Mammary epithelial cell (primary cell): ENCODE data around the gene RYK.

Experiments
- EZH2 ChIP-seq: IDR thresholded peaks from 2 replicates; pipeline ENCODE4 v1.6.1; 2012; ENCODE audit warnings: low read length, inconsistent platforms, borderline replicate concordance
- TF ChIP-seq, protein P1 (sequence below), 2 donors: IDR thresholded peaks in 1 of 2; conservative IDR thresholded peaks in 1 of 2; 2 replicates each; pipeline ENCODE4 v1.5.1; 2011 to 2012; ENCODE audit warnings: inconsistent platforms in 2 of 2, low read length in 2 of 2, mild to moderate bottlenecking in 2 of 2, control low read depth in 1 of 2, low read depth in 1 of 2; ENCODE audit not compliant: insufficient read depth in 1 of 2; ENCODE audit errors: extremely low read depth in 1 of 2

DNA sequence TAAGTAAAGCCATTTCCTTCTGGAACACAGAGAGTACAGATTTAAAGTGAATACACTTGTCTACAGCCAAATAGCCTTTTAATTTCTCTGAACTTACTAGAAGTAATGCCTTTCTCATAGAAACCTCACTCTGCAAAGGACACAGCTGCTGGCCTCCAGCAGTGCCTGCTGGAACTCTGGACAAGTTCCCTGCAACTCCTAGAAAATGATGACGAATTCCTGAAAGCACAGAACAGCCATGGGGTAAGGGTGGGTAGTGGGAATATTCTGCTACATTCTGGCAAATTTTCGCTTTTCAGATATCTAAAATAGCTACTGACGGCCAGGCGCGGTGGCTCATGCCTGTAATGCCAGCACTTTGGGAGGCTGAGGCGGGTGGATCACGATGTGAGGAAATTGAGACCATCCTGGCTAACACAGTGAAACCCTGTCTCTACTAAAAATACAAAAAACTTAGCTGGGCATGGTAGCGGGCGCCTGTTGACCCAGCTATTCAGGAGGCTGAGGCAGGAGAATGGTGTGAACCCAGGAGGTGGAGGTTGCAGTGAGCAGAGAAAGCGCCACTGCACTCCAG, 34.4 kb downstream of the RYK start:
- TF ChIP-seq, protein P1, sequence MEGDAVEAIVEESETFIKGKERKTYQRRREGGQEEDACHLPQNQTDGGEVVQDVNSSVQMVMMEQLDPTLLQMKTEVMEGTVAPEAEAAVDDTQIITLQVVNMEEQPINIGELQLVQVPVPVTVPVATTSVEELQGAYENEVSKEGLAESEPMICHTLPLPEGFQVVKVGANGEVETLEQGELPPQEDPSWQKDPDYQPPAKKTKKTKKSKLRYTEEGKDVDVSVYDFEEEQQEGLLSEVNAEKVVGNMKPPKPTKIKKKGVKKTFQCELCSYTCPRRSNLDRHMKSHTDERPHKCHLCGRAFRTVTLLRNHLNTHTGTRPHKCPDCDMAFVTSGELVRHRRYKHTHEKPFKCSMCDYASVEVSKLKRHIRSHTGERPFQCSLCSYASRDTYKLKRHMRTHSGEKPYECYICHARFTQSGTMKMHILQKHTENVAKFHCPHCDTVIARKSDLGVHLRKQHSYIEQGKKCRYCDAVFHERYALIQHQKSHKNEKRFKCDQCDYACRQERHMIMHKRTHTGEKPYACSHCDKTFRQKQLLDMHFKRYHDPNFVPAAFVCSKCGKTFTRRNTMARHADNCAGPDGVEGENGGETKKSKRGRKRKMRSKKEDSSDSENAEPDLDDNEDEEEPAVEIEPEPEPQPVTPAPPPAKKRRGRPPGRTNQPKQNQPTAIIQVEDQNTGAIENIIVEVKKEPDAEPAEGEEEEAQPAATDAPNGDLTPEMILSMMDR (conservative IDR thresholded peaks at IDR 0.05 in 1 of 2, IDR thresholded peaks at IDR 0.05 in 1 of 2; ENCODE audit: extremely low read depth in 1 of 2, insufficient read depth in 1 of 2, low read depth in 1 of 2, low read length in 2 of 2) = no peak
- TF ChIP-seq EZH2 = no peak
